Activated CD8-positive, alpha-beta memory T cell treated with anti-CD3 and anti-CD28 coated beads, Interleukin-2, amount 50 U/mL, for 48 hours (primary cell): ENCODE results near the gene TNFRSF18.
"Not testable (repeated sequence)": the region's sequence is repeated elsewhere in the genome, so short reads cannot be mapped to it uniquely, and the experiment has no call there.

ENCODE experiments used
- DNase-seq: peaks from one replicate; pipeline ENCODE4 v3.0.0-alpha.2; 2020

Gene TNFRSF18, protein sequence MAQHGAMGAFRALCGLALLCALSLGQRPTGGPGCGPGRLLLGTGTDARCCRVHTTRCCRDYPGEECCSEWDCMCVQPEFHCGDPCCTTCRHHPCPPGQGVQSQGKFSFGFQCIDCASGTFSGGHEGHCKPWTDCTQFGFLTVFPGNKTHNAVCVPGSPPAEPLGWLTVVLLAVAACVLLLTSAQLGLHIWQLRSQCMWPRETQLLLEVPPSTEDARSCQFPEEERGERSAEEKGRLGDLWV

GRCh38 chr1:1206376-1206965 is at the start of gene TNFRSF18:
Gene TNFRSF18, minus strand, starts transcription at chr1:1206592. Its CDS starts 21 bp downstream, at chr1:1206571.
- peak; percentile 78 for DNase-seq

- no peak for DNase-seq
Observed at GRCh38 chr1:1255611-1256010, 49.2 kb upstream of the TNFRSF18 start.

GRCh38 chr1:1255078-1255477 is 48.7 kb upstream of the TNFRSF18 start:
- DNase-seq: no peak

DNA sequence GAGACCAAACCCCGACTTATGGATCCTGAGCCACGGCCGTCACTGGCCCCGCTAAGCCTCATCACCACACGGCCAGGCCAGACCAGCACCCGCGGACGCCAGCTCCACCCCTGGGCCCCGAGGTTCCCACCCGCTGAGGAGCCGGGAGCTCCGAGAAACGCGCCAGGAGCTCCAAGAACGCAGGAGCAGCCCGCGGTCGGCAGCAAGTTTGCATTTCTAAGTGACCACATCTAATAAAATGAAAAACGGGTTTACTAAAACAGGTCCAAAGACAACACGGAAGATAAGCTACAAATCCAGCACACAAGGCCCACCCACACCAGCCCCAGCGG is 48.2 kb upstream of the TNFRSF18 start:
- no peak for DNase-seq

GRCh38 chr1:1253972-1254666 is 47.7 kb upstream of the TNFRSF18 start:
- DNase-seq: no peak

- DNase-seq: no peak
Observed at GRCh38 chr1:1253314-1253713, 46.9 kb upstream of the TNFRSF18 start.

DNA sequence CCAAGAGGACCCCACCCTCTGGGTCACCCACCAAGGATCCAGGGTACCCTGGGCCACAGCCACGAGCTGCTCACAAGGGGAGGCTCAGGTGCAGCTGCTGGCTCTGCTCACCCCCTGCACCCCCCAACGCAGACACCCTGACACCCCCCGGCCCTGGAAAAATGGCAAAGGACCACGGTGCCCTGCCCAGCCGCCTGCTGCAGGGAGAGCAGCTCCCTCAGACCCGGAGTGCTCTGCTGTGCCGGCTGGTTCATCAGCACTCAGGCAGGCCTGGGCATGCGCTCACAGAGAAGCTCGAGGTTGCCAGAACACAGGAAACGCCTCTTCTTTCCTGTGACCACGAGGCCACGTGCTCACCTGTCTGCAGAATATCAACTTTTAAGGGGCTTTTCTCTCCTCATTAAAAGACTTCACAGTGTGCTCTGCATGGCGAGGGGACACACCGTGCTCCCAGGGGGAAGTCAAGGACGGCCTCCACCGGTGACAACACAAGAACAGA is 44.4 kb upstream of the TNFRSF18 start:
- DNase-seq: peak; percentile 77

DNA sequence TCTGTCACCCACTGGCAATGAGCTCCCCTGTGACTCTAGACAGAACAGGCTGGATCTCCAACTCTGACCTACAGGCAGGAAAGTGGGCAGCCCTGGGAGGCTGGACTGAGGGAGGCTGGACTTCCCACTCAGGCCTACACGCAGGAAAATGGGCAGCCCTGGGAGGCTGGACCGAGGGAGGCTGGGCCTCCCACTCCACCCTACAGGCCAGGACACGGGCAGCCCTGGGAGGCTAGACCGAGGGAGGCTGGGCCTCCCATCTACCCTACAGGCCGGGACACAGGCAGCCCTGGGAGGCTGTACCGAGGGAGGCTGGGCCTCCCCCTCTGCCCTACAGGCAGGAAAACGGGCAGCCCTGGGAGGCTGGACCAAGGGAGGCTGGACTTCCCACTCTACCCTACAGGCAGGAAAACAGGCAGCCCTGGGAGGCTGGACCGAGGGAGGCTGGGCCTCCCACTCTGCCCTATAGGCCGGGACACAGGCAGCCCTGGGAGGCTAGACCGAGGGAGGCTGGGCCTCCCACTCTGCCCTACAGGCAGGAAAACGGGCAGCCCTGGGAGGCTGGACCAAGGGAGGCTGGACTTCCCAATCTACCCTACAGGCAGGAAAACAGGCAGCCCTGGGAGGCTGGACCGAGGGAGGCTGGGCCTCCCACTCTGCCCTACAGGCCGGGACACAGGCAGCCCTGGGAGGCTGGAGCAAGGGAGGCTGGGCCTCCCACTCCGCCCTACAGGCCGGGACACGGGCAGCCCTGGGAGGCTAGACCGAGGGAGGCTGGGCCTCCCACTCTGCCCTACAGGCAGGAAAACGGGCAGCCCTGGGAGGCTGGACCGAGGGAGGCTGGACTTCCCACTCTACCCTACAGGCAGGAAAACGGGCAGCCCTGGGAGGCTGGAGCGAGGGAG is 41.9 kb upstream of the TNFRSF18 start:
- DNase-seq: not testable (repeated sequence)

GRCh38 chr1:1247341-1247913 is 41.0 kb upstream of the TNFRSF18 start:
- no peak for DNase-seq

DNA sequence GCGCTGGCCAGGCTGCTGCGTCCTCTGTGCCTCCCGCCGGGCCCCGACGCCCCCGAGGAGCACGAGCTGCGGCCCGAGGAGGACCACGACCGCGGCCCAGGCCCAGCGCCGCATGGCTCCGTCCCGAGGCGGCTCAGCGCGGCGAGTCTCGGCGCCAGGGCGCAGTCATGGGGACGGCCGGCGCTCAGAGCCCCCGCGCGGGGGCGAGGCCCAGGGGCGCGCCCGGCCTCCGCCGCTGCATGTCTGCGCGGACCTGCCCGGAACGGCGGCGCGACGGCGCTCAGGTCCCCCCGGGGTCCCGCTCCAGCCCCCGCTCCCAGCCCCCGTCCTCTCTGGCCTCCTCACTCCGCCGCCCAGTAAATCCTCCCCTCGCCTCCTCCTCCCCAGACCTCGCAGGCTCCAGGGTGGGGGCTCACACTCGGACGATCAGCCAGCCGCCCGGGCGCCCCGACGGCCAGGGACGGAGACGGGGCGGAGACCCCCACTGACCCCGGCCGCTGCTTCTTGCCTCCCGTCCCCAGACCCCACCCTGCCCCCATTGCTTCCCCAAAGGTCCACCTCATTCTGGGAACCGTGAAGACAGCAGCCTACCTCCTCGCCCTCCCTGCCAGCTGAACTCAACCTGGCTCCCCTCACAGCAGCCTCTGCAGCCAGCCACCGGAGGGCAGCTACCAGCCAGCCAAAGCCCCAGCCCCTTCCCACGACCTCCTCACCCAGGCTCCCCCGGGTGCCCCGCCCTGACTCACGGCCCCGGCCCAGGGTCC is 40.4 kb upstream of the TNFRSF18 start, which contains the start of gene C1QTNF12:
C1QTNF12 (minus strand) TSS at position 146 of the 764 bp plus-strand sequence; CDS start at position 114, 32 bp downstream.
- no peak for DNase-seq

GRCh38 chr1:1245817-1246576 is 39.6 kb upstream of the TNFRSF18 start:
- DNase-seq: no peak

GRCh38 chr1:1245178-1245816 is 38.9 kb upstream of the TNFRSF18 start:
- DNase-seq: no peak

GRCh38 chr1:1244192-1244811 is 37.9 kb upstream of the TNFRSF18 start:
- DNase-seq: no peak

DNA sequence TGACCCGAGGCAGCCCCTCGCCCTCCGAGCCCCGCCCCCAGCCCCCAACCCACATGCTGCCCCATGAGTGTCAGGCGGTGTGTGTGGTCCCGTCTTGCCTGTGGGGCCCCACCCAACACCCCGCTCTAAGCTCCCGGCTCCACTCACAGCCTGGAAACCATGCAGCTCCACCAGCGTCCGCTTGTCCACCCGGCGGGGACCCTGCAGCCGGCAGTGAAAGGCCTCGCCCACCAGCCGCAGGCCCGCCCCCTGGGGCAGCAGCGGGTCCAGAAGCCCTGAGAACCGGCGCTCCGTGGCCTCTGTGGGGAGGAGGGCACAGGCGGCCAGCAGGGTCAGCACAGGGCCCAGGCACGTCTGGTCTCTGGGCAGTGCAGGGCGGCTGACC is 37.4 kb upstream of the TNFRSF18 start:
- no peak for DNase-seq

- DNase-seq: no peak
Observed at GRCh38 chr1:1243266-1243660, 36.9 kb upstream of the TNFRSF18 start.

GRCh38 chr1:1242461-1243265 is 36.3 kb upstream of the TNFRSF18 start:
- no peak for DNase-seq

DNA sequence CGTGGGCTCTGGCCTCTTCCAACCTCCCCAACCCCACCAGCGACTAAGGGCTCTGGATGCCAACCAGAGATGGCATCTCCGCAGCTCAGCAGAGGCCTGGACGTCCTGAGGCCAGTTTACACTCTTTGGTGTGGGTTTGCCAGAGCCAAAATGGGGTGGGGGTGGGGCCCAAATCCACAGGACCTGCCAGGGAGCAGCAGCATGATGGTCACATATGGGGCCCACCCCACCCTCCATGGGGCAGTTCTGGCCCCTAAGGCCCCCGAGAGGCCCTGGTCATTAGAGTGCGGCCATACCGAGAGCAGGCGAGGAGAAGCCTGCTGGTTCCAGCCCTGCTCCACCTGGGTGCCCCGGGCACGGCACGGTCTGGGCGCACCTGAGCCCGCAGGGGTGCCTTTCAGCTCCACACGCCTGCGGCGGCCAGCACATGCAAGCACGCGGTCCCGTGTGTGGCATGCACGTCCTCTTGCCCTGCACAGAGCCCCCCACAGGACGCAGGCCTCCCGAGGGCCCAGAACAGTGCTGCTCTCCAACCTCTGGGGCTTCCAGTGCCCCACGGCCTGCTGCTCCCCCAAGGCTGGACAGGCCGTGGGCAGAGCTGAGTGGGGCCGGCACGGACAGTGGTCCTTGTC is 35.3 kb upstream of the TNFRSF18 start:
- no peak for DNase-seq

GRCh38 chr1:1240822-1241587 is 34.6 kb upstream of the TNFRSF18 start:
- DNase-seq: no peak
